NCI-H2227 (cell line): Measurements from ENCODE around the gene KIRREL3.

Experiments used
- DNase-seq: peaks from one replicate; lab custom pipeline; 2025; ENCODE audit not compliant: unreplicated experiment; lab: John Stamatoyannopoulos, UW

KIRREL3 gene

DNA sequence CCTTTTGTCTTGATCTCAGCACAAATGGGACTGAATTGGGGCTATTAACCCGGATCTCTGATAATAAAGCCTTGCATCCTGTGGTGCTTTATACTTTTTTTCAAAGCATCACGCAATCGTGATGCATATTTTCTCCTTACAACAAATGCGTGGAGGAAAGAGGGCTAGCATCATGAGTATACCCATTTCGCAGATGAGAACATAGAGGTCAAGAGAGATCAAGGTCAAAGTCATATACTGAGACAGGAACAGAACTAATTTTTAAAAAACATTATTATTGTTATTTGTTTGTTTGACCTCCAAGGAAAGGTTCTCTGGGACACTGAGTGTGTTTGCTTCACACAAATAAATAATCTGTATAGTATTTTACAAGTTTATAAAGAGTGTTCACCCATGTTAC is 453.9 kb downstream of the KIRREL3 start:
- DNase-seq, result no peak

DNA sequence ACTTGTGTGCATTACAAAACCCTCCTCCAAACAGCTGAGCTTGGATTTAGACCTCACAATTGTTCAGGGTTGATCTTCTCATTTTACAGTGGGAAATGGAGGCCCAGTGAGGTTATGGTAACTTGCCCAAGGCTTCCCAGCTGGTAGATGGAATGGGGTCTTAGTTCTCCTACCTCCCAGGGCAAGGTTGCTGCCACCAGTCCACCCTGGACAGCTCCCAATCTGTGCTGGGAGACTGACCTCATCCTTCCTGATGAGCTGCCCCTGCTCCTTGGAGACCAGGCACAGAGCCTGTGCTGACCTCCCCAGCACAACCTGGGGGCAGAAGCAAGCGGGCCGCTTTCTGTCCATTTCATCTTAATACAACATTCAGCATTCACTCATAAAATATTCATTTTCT is 454.4 kb downstream of the KIRREL3 start:
- DNase-seq, result no peak

DNA sequence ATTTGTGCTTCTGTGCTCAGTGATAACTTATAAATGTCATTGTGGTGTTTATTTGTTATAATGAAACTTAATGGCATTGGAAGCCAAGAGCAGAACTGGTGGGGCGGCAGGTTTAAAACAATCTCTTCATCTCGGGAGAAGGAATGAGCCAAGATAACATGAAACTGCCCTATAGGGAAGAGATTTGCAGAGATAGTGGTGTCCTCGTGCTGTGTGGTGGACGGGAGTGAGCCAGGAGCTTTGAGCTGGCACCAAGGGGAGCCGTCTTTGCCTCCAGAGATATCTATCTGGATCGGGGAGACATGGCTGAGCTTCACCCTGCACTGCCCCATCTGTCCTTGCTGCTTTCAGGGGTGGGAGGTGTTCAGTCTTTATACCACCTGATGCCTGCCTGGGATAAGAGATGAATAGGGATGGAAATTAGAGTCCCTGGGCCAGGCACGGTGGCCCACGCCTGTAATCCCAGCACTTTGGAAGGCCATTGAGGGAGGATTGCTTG is 455.5 kb downstream of the KIRREL3 start:
- no peak for DNase-seq

DNA sequence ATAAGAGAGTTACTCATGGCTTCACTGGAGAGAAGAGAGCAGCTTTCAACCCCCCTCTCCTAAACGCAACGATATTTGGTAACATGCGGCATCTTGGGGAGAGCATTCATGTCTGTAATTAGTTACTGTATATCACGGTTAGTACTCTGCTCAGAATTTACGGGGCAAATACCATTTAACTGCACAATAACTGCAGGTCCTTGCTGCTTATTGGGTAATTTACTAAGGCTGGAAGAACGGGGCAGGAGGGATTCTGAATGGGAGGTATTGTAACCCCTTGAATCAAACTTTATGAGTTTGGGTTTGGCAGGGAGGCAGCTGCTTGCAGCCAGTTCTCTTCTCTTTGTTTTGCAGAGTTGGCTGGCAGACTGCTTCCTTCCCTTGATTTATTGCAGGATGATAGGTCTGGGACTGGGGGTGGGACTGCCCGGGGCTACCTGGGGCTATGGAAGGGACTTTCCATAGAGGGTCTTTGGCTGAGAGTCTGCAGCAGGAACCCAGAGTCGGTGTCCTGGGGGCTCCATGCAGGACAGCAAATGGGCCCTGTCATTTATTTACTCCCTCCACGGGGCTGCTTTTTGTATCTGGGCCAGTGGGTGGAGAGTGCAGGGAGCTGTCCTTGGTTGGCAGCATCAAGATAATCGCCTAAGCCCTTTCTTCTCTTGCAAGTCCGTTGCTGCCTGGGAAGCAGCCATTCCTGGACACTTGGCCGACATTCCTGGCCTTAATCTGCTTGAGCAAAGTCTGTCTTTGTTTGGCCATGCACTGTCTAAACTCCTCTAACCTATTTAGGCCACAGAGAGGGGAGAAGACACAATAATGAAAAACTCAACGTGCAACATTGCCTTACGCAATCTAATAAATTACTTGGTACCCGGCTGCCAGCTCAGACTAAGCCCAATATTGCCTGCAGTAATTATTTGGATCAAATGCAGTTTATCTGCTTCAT is 456.2 kb downstream of the KIRREL3 start:
- DNase-seq, result peak; percentile 16

DNA sequence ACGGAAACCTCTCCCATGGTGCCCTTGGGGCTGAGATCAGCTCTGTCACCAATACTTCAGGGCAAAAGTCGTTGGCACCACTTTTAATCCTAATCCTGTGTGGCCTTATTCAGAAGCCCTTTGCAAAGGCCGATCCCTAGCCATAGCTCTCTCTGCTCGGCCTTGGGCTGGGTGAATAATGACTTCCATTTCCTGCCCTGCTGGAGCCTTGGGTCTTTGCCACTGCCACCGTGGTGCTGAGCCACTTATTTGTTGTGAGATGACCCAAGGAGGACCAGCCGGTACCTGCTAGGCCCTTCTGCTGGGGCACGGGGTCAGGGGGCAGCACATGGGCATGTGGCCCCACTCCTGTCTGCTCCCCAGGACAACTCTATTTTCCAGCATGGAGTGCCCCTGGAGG is 456.9 kb downstream of the KIRREL3 start:
- no peak for DNase-seq

DNA sequence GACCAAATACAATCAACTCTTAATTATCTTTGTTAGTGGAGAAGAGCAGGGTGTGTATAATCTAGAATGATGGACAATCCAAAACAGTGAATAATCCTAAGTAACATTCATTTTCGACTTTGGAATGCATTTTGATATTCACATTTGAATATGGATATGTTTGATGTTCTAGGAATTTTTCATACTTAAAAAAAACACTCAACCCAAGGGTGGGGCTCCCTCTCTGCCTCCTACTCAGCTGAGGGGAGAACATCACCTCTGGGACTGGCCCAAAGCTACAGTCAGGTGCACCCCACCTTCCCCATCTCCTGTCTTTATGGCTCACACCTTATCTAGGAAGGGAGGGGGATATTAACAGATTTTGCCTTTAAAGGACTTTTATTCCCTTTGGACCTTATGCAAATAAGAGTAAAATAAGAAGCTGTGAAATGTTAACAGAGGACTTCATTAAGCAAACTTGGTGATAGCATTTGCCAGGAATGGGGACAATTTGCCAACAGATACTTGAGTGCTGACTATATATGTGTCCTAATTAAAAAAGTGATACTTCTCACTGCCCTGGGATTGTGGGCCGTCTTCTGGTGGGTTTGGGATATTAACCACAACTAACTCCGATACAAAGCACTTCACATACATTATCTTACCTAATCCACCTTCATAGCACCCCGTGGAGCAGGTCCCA is 458.1 kb downstream of the KIRREL3 start:
- DNase-seq, result no peak

DNA sequence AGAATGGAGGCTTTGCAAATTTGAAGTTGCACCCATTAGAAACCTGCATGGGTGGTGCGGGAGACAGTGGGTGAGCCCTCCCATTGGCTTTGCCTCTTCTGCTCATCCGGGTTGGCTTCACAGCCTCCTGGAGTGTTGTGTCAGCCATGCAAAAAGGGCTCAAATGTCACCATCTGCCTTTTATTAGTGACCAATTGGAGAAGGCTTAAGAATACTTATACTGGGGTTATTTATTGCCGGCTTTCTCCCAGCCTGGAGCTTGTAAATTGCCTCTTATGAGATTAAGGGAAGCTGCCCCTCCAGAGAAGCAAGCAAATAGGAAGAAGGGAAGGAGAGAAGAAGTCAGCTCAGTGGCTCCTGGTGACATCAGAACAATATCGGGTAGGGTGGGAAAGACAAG is 462.5 kb downstream of the KIRREL3 start:
- DNase-seq, result peak; percentile 13

DNA sequence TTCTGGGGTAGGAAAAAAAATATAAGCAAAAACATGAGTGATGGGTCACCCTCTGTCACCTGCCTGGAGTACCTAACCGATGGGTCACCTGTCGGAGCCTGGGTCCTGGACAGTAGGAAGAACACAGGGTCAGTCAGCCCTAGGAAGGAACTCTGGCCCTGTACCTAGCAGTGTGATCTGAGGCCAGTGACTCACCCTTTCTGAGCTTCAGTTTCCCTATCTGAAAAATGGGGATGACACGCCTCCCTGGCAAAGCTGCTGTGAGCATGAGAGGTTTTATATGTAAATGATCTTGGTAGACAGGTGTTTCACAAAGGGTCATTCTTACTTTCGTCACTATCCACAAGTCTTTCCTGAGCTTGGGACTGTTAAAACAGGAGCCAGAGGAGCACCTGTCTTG is 463.1 kb downstream of the KIRREL3 start:
- DNase-seq, result no peak

DNA sequence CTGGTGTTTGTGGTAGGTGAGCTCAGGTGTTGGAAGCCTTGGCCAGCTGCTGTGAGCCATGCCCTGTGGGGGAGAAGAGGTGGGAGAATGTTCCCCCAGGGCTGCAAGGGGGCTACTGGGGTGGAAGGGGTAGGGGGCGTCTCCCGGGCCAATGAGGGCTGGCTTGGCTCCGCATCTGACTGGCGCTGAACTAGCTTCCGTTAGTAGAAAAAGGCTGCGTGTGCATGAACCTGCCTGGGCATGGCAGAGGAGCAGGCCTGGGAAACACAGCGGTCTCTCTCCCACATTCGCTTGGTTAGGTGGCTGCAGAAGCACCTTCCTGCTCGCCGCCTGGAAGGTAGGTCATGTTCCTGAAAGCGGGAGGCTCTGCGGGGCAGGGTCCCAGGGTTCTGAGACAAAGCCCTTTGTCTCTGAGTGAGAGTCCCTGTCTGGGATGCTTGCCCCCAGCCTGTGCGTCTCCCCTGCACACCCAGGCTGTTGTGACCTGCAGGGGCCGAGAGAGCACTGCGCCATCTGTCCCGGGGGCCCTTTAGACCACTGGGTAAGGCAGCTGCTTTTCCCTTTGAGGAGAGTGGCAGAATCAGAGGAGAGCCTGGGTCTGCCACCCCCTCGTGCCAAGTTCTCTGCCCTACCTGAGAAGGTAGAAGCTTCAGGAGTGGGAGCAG is 466.3 kb downstream of the KIRREL3 start:
- DNase-seq, result no peak

DNA sequence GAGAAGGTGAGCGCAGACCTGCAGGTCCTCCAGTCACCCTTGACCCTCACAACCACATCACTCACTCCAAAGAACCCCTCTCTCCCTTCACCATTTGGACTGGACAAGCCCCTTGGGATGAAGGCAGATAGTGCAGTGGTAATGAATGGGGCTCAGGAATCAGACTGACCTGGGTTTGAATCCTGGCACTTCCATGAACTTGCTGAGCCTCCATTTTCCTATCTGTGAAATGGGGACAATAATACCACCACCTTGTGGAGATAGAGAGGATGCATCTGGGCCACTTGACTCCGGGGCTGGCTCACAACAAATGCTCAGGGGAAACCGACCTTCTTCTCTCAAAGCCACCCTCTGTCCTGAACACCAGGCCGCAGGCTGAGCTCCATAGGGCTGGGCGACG is 467.0 kb downstream of the KIRREL3 start:
- no peak for DNase-seq

DNA sequence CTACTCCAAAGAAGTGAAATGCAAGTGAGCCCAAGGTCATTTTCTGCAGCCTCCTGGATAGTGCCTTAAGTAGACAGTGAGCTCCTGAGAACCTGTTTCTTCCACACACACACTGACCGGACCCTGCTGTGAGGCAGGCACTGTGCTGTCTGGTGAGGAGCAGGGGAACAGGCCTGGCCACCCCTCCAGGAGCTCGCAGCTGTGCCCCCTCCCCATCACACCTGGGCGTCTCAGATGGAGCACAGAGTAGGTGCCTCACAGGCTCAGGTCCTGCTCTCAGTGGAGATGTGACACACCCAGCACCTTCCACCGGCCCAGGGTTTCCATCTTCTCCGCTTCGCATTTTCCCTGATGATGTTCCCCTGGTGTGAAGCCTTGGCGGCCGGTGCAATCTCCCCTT is 470.2 kb downstream of the KIRREL3 start:
- no peak for DNase-seq

DNA sequence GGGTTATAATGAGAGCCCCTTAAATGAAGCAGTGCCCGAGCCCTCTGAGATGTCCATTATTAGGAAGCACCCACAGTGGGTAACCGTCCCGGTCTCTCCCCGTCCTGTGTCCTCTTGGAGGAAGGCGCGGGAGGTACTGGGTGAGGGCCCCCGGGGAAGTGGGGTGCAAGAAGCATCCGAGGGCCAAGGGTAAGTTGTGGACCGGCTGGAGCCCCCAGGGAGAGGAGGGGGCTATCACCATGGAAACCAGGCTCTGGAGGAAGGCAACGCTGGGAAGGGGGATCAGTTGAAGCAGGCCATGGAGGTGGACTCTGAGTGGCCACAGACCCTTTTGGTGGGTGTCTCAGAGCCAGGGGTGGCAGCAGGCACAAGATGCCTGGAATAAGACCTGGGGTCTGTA is 471.5 kb downstream of the KIRREL3 start:
- DNase-seq, result no peak

DNA sequence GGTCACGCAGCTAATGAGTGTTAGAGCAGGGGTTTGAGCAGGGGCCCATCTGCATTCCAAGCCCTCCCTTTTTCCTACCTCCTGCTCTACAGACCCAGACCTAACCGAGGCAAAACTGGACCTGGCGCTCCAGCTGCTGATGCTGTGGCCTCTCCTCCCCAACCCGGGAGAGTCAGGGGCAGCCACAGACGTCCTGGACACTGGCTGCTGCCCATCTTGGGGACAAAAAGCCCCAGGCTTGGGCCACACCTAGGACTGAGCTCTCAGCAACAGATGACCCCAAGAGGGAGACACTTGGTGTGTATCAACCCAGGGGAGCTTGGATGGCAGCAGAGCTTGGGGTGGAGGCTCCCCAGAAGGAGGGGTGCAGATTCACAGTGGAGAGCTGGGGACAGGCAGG is 472.5 kb downstream of the KIRREL3 start:
- no peak for DNase-seq

DNA sequence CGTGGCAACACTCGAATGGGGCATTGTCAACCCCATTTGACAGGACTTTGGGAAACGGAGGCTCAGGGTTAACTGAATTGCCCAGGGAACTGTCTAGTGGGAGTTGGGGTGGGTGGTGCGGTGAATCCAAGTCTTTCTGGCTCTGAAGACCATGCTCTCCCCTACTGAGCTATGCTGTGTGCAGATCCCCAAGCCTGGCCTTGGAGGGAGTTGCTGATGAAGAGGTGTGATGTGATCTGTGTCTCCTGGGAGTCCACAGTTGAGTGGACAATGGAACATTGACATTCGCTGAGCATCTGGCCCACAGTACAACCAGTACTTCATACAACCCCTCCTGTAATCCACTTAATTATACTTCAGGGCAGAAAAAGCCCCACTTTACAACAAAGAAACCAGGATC is 472.9 kb downstream of the KIRREL3 start:
- no peak for DNase-seq

DNA sequence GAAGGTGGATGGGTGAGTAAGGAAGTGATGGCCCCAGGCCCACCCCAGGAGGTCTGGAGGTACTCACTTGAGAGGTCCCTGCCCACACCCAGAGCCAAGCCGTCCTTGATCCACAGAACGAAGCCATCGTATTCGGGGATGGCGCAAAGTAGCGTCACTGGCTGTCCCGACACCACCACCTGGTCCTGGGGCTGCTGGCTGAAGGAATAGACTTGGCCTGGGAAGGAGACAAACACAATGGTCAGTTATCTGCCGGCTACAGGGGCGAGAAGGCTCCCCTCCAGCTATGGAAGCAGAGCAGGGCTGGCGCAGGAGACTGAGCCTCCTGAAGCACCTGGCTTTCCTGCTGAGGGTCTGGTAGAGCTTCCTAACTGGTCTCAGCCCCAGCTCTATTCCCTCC is 474.1 kb downstream of the KIRREL3 start:
- no peak for DNase-seq

DNA sequence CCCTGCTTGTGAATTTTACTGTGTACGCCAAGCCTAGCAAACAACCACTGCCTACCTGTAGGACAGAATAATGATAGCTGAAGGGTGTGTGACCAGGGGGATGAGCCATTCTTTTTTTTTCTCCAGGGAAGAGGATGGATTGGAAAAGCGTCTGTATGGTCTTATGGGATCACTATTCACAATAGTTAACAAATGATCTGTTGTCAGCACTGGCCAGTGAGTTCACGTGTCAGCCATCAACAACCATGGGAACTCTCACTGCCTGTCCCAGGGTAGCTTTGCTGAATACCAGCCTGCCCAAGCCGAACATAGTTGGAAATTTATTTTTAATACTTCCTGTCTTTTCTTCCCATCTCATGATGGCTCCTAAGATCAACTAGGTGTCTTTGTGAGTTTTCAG is 474.9 kb downstream of the KIRREL3 start:
- no peak for DNase-seq

DNA sequence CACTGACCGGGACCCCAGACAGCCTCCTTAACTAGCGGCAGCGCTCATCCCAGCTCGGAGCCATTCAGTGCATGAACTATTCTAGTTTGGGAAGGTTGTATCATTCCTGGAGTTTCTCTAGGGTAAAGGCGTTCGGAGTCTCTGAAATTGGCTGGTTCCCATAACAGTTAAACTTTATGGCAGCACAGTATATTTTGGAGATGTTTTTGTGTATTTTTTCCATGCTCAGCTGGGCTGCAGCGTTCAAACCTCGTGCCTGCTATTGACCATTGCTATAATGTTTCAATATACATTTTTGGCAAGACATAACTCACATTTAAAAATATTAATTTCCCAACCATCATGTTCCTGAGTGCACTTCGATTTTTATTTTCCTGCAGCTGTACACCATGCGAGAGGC is 475.4 kb downstream of the KIRREL3 start:
- DNase-seq, result no peak

DNA sequence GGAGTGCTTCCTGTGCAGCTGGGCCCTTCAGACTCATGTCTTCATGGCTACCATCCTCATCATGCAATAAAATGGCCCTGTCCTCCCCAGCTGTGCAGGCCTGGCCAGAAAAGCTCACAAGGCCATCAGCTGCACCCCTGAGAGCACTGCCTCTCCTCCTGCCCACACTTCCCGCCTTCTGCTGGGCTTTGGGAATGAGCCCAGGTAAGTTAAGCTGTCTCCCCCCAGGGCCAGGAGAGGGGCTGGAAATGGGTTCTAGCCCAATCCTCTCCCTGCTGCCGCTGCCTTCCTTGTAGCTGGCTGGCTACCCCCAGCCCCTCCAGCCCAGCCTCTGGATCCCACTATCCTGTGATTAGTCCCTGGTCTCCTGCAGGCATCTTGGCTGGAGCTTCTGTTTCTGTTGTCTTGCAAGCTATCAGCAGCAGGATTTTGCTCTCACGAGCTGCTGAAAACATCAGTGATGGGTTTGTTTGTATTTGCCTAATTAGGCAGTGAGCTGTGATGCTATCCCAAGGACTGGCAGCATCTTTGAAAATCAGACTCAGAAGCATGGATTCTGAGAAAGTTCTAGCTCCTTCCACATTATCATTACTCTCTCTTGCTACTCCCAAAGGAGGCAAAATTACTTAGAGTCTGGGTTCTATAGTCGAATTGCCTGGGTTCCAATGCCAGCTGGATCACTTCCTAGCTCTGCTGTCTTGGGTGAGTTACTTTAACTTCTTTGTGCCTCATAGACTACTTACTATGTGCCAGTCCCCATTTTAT is 476.9 kb downstream of the KIRREL3 start:
- DNase-seq, result no peak

DNA sequence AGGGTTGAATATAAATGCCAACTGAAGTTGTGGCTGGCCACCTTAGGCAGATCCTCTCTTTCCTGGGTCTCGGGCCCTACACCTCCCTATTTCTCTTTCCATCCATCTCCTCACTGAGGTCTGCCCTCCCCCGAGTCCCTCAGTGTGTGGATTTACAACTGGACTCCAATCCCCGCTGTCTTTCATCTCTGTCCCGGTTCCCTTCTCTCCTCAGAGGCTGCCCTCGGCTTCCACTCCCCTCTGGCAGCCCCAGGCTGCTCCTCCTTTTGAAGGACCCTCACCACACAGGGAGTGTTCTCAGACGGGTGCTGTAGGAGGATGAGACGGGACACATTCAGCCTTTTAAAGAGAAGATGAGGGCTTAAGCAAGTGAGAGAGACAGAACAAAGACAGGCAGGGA is 478.0 kb downstream of the KIRREL3 start:
- no peak for DNase-seq

DNA sequence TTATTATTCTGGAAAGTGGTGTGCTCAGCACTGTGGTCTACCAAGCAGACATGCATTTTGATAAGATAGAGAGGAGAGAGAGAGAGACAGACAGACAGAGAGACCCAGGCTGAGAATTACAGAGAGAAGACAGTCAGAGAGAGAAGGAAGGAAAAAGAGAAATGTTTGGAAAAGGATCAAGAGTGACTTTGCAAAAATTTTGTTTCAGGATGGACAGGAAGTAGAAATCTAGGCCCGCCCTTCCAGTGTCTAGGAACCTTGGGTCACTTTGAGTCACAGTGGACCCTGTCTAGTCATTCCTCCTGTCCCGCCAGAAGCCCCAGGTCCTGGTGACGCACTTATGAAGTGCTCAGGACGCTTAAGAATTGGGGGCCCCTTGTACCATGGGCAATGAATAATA is 478.4 kb downstream of the KIRREL3 start:
- no peak for DNase-seq

DNA sequence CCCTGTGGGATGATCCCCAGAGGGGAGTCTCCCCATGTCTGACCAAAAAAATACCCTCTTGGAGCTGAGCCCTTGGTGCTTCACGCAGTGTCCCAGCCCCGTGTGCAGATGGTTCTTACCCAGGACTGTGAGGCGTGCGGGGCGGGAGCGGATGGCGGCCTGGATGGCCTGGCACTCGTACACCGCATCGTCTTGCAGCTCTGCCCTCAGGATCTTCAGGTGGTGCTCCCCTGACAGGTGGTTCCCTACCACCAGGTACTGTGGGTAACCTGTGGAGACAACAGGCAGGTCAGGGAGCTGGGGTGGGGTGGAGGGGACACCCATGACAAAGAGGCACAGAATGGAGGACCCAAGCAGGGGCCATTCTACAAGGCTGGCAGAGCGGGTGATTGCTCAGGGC is 479.4 kb downstream of the KIRREL3 start:
- DNase-seq, result no peak
